Left colon (tissue), 2 donors: ENCODE results near the gene WDFY2. TPM values are rescaled to one million over a fixed set of nuclear protein-coding genes. Genes with fewer than 3 reads are reported as not detected.

Experiments
- ATAC-seq: fragments of 200-7000 bp; cut with Tn5 transposase; one replicate; pipeline ENCODE4 v1.9.1; 2020; ENCODE audit warnings: mild to moderate bottlenecking, moderate library complexity
- DNase-seq, 2 donors: peaks; one replicate each; pipeline ENCODE4 v3.0.0-alpha.2; 2020
- intact Hi-C, 2 donors: fragments of 100-400 bp; cut with DNase I in 1 of 2; cut with micrococcal nuclease in 1 of 2; formaldehyde crosslinking; loops; one replicate each; pipeline versions ENCODE4 v1.11.2 to v1.14.0; 2022; cut with DNase I, micrococcal nuclease
- total RNA-seq, 2 donors: library from RNA; stranded (reverse); fragmentation: NEBNext Ultra II Directional; extraction: Animal tissue kit (Norgen Biotek cat#: 25700); gene quantifications; one replicate each; pipeline ENCODE4 v1.2.1, GENCODE V29; 2021
- donor health status: DM: no; HTN: no; CAD: no.
- donor health status: DM: yes; HTN: yes; CAD: no.

WDFY2 gene
- total RNA-seq, 2 donors from 2014 or later = 4.2 to 4.7 TPM

- DNase-seq (no peak), ATAC-seq (no peak)
- intact Hi-C loops = no loop called here
Measured at GRCh38 chr13:51771418-51772104, 187.3 kb downstream of the WDFY2 start.

GRCh38 chr13:51772105-51772455, 187.8 kb downstream of the WDFY2 start:
- intact Hi-C loops = no loop called here
- ATAC-seq (no peak), DNase-seq (no peak)

GRCh38 chr13:51772781-51773180, 188.5 kb downstream of the WDFY2 start:
- DNase-seq (no peak), ATAC-seq (no peak)
- intact Hi-C loops = no loop called here

GRCh38 chr13:51773515-51773914, 189.3 kb downstream of the WDFY2 start:
- intact Hi-C loops = no loop called here
- ATAC-seq = no peak
- DNase-seq = no peak

GRCh38 chr13:51776179-51776578, 191.9 kb downstream of the WDFY2 start:
- ATAC-seq (no peak), DNase-seq (no peak)
- intact Hi-C loops = no loop called here

GRCh38 chr13:51777921-51778320, 193.7 kb downstream of the WDFY2 start:
- ATAC-seq (no peak), DNase-seq (no peak)
- intact Hi-C loops = no loop called here

- no peak for DNase-seq
- intact Hi-C loops = no loop called here
- no peak for ATAC-seq
Measured at GRCh38 chr13:51778392-51778791, 194.1 kb downstream of the WDFY2 start.

- ATAC-seq (no peak), DNase-seq (no peak)
- intact Hi-C loops = no loop called here
Measured at GRCh38 chr13:51780099-51780498, 195.8 kb downstream of the WDFY2 start.

GRCh38 chr13:51781246-51782022, 197.2 kb downstream of the WDFY2 start:
- intact Hi-C loops = no loop called here
- ATAC-seq = peak; percentile 50
- no peak for DNase-seq

- intact Hi-C loops = no loop called here
- ATAC-seq (peak; percentile 64), DNase-seq (no peak)
Measured at GRCh38 chr13:51782026-51782710, 197.9 kb downstream of the WDFY2 start.

GRCh38 chr13:51783428-51784094, 199.3 kb downstream of the WDFY2 start:
- ATAC-seq = peak; percentile 66
- intact Hi-C loops = no loop called here

GRCh38 chr13:51784097-51784496, 199.8 kb downstream of the WDFY2 start:
- DNase-seq (no peak), ATAC-seq (peak; percentile 48)
- intact Hi-C loops = no loop called here

More at GRCh38 chr13:51783428-51784094, 199.3 kb downstream of the WDFY2 start:
- DNase-seq = no peak

- ATAC-seq (peak; percentile 36), DNase-seq (peak in 1 of 2 donors; percentile 52)
- intact Hi-C loops = no loop called here
Measured at GRCh38 chr13:51785712-51786424, 201.6 kb downstream of the WDFY2 start.

- intact Hi-C loops = no loop called here
- DNase-seq (no peak), ATAC-seq (no peak)
Measured at GRCh38 chr13:51786425-51787265, 202.4 kb downstream of the WDFY2 start.

GRCh38 chr13:51793570-51794271, 209.5 kb downstream of the WDFY2 start:
- ATAC-seq = no peak
- intact Hi-C loops = no loop called here
- no peak for DNase-seq

- no peak for DNase-seq
- intact Hi-C loops = no loop called here
- no peak for ATAC-seq
Measured at GRCh38 chr13:51794964-51795363, 210.7 kb downstream of the WDFY2 start.

GRCh38 chr13:51795419-51795818, 211.2 kb downstream of the WDFY2 start:
- no peak for ATAC-seq
- no peak for DNase-seq
- intact Hi-C loops = no loop called here
